ENCODE results near the gene ZNF579. TPM values are rescaled to one million over a fixed set of nuclear protein-coding genes. Genes with fewer than 3 reads are reported as not detected.

Gene ZNF579
- total and polyA plus RNA-seq, 9 of the 15 experiments (the other 6 are each of a cell fraction or from before 2014, with no cell fraction given), result 0.06 to 15.9 (median 1.6) TPM

GRCh38 chr19:55580628-55581144 lies at the start of gene ZNF579 (continued):
- TF ChIP-seq KLF1 (tag; IDR thresholded peaks at IDR 0.05), result no peak
- TF ChIP-seq, protein P1, sequence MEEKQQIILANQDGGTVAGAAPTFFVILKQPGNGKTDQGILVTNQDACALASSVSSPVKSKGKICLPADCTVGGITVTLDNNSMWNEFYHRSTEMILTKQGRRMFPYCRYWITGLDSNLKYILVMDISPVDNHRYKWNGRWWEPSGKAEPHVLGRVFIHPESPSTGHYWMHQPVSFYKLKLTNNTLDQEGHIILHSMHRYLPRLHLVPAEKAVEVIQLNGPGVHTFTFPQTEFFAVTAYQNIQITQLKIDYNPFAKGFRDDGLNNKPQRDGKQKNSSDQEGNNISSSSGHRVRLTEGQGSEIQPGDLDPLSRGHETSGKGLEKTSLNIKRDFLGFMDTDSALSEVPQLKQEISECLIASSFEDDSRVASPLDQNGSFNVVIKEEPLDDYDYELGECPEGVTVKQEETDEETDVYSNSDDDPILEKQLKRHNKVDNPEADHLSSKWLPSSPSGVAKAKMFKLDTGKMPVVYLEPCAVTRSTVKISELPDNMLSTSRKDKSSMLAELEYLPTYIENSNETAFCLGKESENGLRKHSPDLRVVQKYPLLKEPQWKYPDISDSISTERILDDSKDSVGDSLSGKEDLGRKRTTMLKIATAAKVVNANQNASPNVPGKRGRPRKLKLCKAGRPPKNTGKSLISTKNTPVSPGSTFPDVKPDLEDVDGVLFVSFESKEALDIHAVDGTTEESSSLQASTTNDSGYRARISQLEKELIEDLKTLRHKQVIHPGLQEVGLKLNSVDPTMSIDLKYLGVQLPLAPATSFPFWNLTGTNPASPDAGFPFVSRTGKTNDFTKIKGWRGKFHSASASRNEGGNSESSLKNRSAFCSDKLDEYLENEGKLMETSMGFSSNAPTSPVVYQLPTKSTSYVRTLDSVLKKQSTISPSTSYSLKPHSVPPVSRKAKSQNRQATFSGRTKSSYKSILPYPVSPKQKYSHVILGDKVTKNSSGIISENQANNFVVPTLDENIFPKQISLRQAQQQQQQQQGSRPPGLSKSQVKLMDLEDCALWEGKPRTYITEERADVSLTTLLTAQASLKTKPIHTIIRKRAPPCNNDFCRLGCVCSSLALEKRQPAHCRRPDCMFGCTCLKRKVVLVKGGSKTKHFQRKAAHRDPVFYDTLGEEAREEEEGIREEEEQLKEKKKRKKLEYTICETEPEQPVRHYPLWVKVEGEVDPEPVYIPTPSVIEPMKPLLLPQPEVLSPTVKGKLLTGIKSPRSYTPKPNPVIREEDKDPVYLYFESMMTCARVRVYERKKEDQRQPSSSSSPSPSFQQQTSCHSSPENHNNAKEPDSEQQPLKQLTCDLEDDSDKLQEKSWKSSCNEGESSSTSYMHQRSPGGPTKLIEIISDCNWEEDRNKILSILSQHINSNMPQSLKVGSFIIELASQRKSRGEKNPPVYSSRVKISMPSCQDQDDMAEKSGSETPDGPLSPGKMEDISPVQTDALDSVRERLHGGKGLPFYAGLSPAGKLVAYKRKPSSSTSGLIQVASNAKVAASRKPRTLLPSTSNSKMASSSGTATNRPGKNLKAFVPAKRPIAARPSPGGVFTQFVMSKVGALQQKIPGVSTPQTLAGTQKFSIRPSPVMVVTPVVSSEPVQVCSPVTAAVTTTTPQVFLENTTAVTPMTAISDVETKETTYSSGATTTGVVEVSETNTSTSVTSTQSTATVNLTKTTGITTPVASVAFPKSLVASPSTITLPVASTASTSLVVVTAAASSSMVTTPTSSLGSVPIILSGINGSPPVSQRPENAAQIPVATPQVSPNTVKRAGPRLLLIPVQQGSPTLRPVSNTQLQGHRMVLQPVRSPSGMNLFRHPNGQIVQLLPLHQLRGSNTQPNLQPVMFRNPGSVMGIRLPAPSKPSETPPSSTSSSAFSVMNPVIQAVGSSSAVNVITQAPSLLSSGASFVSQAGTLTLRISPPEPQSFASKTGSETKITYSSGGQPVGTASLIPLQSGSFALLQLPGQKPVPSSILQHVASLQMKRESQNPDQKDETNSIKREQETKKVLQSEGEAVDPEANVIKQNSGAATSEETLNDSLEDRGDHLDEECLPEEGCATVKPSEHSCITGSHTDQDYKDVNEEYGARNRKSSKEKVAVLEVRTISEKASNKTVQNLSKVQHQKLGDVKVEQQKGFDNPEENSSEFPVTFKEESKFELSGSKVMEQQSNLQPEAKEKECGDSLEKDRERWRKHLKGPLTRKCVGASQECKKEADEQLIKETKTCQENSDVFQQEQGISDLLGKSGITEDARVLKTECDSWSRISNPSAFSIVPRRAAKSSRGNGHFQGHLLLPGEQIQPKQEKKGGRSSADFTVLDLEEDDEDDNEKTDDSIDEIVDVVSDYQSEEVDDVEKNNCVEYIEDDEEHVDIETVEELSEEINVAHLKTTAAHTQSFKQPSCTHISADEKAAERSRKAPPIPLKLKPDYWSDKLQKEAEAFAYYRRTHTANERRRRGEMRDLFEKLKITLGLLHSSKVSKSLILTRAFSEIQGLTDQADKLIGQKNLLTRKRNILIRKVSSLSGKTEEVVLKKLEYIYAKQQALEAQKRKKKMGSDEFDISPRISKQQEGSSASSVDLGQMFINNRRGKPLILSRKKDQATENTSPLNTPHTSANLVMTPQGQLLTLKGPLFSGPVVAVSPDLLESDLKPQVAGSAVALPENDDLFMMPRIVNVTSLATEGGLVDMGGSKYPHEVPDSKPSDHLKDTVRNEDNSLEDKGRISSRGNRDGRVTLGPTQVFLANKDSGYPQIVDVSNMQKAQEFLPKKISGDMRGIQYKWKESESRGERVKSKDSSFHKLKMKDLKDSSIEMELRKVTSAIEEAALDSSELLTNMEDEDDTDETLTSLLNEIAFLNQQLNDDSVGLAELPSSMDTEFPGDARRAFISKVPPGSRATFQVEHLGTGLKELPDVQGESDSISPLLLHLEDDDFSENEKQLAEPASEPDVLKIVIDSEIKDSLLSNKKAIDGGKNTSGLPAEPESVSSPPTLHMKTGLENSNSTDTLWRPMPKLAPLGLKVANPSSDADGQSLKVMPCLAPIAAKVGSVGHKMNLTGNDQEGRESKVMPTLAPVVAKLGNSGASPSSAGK (IDR thresholded peaks at IDR 0.05), result no peak
- TF ChIP-seq FOXJ3 (CRISPR knock-in tag; IDR thresholded peaks at IDR 0.05), result no peak
- no peak for TF ChIP-seq ZNF197 (CRISPR knock-in tag; IDR thresholded peaks at IDR 0.05; ENCODE audit: low read depth)
- TF ChIP-seq CBFB (CRISPR knock-in tag; IDR thresholded peaks at IDR 0.05), result no peak
- no peak for TF ChIP-seq HSF4 (CRISPR knock-in tag; IDR thresholded peaks at IDR 0.05; ENCODE audit: borderline replicate concordance)
- no peak for TF ChIP-seq ZNF347 (CRISPR knock-in tag; IDR thresholded peaks at IDR 0.05; ENCODE audit: low read depth)
- TF ChIP-seq TCF7 (IDR thresholded peaks at IDR 0.05; ENCODE audit: borderline replicate concordance), result no peak
- no peak for TF ChIP-seq ZFP36 (IDR thresholded peaks at IDR 0.05; ENCODE audit: low read depth, low read length, partially characterized antibody)
- no peak for TF ChIP-seq PRMT5 (CRISPR knock-in tag; IDR thresholded peaks at IDR 0.05)
- TF ChIP-seq, protein P2, sequence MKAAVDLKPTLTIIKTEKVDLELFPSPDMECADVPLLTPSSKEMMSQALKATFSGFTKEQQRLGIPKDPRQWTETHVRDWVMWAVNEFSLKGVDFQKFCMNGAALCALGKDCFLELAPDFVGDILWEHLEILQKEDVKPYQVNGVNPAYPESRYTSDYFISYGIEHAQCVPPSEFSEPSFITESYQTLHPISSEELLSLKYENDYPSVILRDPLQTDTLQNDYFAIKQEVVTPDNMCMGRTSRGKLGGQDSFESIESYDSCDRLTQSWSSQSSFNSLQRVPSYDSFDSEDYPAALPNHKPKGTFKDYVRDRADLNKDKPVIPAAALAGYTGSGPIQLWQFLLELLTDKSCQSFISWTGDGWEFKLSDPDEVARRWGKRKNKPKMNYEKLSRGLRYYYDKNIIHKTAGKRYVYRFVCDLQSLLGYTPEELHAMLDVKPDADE (conservative IDR thresholded peaks at IDR 0.05; ENCODE audit: control insufficient read depth, low read depth, low read length), result 0 out of 2 replicates have a peak, but pooled peaks have one; percentile 40
- no peak for TF ChIP-seq HDAC6 (IDR thresholded peaks at IDR 0.05; ENCODE audit: low read depth, low read length)
- TF ChIP-seq TCFL5 (CRISPR knock-in tag; conservative IDR thresholded peaks at IDR 0.05), result no peak
- TF ChIP-seq, protein P3, sequence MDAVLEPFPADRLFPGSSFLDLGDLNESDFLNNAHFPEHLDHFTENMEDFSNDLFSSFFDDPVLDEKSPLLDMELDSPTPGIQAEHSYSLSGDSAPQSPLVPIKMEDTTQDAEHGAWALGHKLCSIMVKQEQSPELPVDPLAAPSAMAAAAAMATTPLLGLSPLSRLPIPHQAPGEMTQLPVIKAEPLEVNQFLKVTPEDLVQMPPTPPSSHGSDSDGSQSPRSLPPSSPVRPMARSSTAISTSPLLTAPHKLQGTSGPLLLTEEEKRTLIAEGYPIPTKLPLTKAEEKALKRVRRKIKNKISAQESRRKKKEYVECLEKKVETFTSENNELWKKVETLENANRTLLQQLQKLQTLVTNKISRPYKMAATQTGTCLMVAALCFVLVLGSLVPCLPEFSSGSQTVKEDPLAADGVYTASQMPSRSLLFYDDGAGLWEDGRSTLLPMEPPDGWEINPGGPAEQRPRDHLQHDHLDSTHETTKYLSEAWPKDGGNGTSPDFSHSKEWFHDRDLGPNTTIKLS (IDR thresholded peaks at IDR 0.05; ENCODE audit: borderline replicate concordance, low read depth), result no peak
- no peak for TF ChIP-seq NCOA2 (IDR thresholded peaks at IDR 0.05; ENCODE audit: partially characterized antibody in 2 of 2)

All from K562 (cell line).